HepG2 (cell line): Measurements from ENCODE around the gene ATE1. TPM values are rescaled to one million over a fixed set of nuclear protein-coding genes. Genes with fewer than 3 reads are reported as not detected.

Experiments used
- CBX2 ChIP-seq, 2 experiments: fragments of 200-600 bp in 1 of 2; sonication (generic); formaldehyde crosslinking in 1 of 2; IDR thresholded peaks; 2 replicates each; pipeline versions ENCODE4 v1.7.0 to v1.8.1; 2018 to 2022; ENCODE audit warnings: low read depth in 2 of 2, low read length in 1 of 2, mild to moderate bottlenecking in 1 of 2, missing genetic modification reagents in 1 of 2
- CBX5 ChIP-seq: sonication (generic); formaldehyde crosslinking; IDR thresholded peaks from 2 replicates; pipeline ENCODE4 v1.4.0; 2020; ENCODE audit warnings: missing genetic modification reagents, borderline replicate concordance
- FOXA3 ChIP-seq: IDR thresholded peaks from 2 replicates; pipeline ENCODE4 v1.6.1; 2016; ENCODE audit warnings: missing genetic modification reagents, missing compliant biosample characterization
- GZF1 ChIP-seq: sonication (generic); formaldehyde crosslinking; IDR thresholded peaks from 2 replicates; pipeline ENCODE4 v1.5.1; 2020; ENCODE audit warnings: mild to moderate bottlenecking, missing genetic modification reagents
- MLLT10 ChIP-seq: sonication (generic); formaldehyde crosslinking; IDR thresholded peaks from 2 replicates; pipeline ENCODE4 v1.4.0; 2020; ENCODE audit warnings: missing genetic modification reagents
- MZF1 ChIP-seq: sonication (generic); formaldehyde crosslinking; IDR thresholded peaks from 2 replicates; pipeline ENCODE4 v1.8.1; 2023; ENCODE audit warnings: mild to moderate bottlenecking, missing genetic modification reagents, borderline replicate concordance
- ONECUT2 ChIP-seq: sonication (generic); formaldehyde crosslinking; IDR thresholded peaks from 2 replicates; pipeline ENCODE4 v1.4.0; 2020; ENCODE audit warnings: missing genetic modification reagents
- PAX8 ChIP-seq: sonication (generic); formaldehyde crosslinking; IDR thresholded peaks from 2 replicates; pipeline ENCODE4 v1.8.0; 2022; ENCODE audit warnings: mild to moderate bottlenecking, missing genetic modification reagents, borderline replicate concordance
- PCBP1 ChIP-seq: fragments of 200-400 bp; formaldehyde crosslinking; IDR thresholded peaks from 2 replicates; pipeline ENCODE4 v1.6.1; 2017; ENCODE audit warnings: mild to moderate bottlenecking, low read depth, low read length, borderline replicate concordance
- PHB2 ChIP-seq: fragments of 450-650 bp; IDR thresholded peaks from 2 replicates; pipeline ENCODE4 v1.6.1; 2018; ENCODE audit not compliant: partially characterized antibody
- REL ChIP-seq: sonication (generic); formaldehyde crosslinking; conservative IDR thresholded peaks from 2 replicates; pipeline ENCODE4 v1.8.0; 2022; ENCODE audit warnings: mild to moderate bottlenecking, missing genetic modification reagents, moderate library complexity
- REXO4 ChIP-seq: sonication (generic); formaldehyde crosslinking; IDR thresholded peaks from 2 replicates; pipeline ENCODE4 v1.8.0; 2022; ENCODE audit warnings: missing genetic modification reagents, mild to moderate bottlenecking, borderline replicate concordance
- SRSF9 ChIP-seq: fragments of 200-400 bp; formaldehyde crosslinking; IDR thresholded peaks from 2 replicates; pipeline ENCODE4 v1.6.1; 2018; ENCODE audit warnings: borderline replicate concordance, mild to moderate bottlenecking, low read depth, low read length; ENCODE audit not compliant: insufficient read depth, poor library complexity, severe bottlenecking
- TARDBP ChIP-seq: sonication (generic); formaldehyde crosslinking; IDR thresholded peaks from 2 replicates; pipeline ENCODE4 v1.8.0; 2022; ENCODE audit warnings: mild to moderate bottlenecking, missing genetic modification reagents
- ZEB1 ChIP-seq: IDR thresholded peaks from 2 replicates; pipeline ENCODE4 v1.6.1; 2012; ENCODE audit warnings: mild to moderate bottlenecking, low read depth, inconsistent platforms; ENCODE audit not compliant: insufficient replicate concordance
- ZNF260 ChIP-seq: sonication (generic); formaldehyde crosslinking; IDR thresholded peaks from 2 replicates; pipeline ENCODE4 v1.4.0; 2020; ENCODE audit warnings: missing genetic modification reagents, low read depth, mild to moderate bottlenecking, borderline replicate concordance
- ZNF44 ChIP-seq: sonication (generic); formaldehyde crosslinking; IDR thresholded peaks from 2 replicates; pipeline ENCODE4 v1.5.1; 2020; ENCODE audit warnings: mild to moderate bottlenecking, missing genetic modification reagents
- ZNF577 ChIP-seq: sonication (generic); formaldehyde crosslinking; IDR thresholded peaks from 2 replicates; pipeline ENCODE4 v1.4.0; 2020; ENCODE audit warnings: mild to moderate bottlenecking, low read depth, missing genetic modification reagents, borderline replicate concordance
- ZNF644 ChIP-seq: IDR thresholded peaks from 2 replicates; pipeline ENCODE4 v1.6.1; 2016; ENCODE audit warnings: low read depth
- ZSCAN29 ChIP-seq: sonication (generic); formaldehyde crosslinking; conservative IDR thresholded peaks from 2 replicates; pipeline ENCODE4 v1.4.0; 2020; ENCODE audit warnings: mild to moderate bottlenecking, missing genetic modification reagents
- polyA plus RNA-seq, 8 experiments: library from polyadenylated mRNA; depleted of rRNA in 3 of 8; stranded (reverse) in 7 of 8; unstranded in 1 of 8; fragments of >200 nt; fragmentation: Illumina TruSeq in 4 of 8; extraction: Trizol in 4 of 8; gene quantifications; 2 replicates each; pipeline versions ENCODE4 v1.2.1 to v1.2.3, GENCODE V29; 2011 to 2016; ENCODE audit warnings: low read depth in 4 of 8, missing spikeins in 1 of 8, mixed read lengths in 1 of 8; ENCODE audit not compliant: insufficient read depth in 1 of 8
- total RNA-seq, 5 experiments: library from RNA; depleted of rRNA; stranded (reverse); fragments of >200 nt; fragmentation: Illumina TruSeq; extraction: Trizol; gene quantifications; 2 replicates each; pipeline ENCODE4 v1.2.3, GENCODE V29; 2016; ENCODE audit warnings: low read depth in 1 of 5
- TF ChIP-seq, protein P1 (sequence below): sonication (generic); formaldehyde crosslinking; IDR thresholded peaks from 2 replicates; pipeline ENCODE4 v1.4.0; 2020; ENCODE audit warnings: missing genetic modification reagents, borderline replicate concordance
- TF ChIP-seq, protein P2 (sequence below): sonication (generic); formaldehyde crosslinking; IDR thresholded peaks from 2 replicates; pipeline ENCODE4 v1.5.0; 2020; ENCODE audit warnings: missing genetic modification reagents

The ATE1 gene
- total and polyA plus RNA-seq, 2 of the 13 experiments (the other 11 are each of a cell fraction or from before 2014, with no cell fraction given) = 17.5 to 42.2 TPM

DNA sequence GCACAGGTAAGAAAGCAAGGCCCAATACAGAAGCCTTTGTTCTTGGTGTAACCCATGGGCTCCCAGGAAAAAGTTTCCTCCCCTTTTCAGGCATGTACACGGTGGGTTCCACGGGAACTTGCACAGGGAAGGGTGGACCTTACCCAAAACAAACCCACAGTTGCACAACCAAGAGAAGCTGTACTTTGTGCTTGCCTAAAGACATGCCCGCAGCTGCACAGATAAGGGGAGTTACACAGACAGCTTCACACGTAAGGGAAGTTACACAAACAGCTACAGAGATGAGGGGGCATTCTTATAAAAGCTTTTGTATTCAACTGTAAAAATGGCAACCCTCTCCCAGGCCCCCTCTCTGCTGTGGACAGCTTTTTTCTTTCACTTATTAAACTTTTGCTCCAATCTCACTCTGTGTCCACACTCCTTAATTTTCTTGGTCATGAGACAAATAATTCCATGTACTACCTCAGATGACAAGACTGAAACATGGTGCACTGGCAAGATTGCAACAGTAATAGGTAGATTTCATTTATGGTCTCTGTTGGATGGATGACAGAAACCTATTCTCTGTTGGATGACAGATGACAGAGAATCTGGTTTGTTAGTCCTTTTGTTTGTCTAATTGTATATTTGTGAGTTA, 72.9 kb downstream of the ATE1 start (continued):
- TF ChIP-seq, protein P1, sequence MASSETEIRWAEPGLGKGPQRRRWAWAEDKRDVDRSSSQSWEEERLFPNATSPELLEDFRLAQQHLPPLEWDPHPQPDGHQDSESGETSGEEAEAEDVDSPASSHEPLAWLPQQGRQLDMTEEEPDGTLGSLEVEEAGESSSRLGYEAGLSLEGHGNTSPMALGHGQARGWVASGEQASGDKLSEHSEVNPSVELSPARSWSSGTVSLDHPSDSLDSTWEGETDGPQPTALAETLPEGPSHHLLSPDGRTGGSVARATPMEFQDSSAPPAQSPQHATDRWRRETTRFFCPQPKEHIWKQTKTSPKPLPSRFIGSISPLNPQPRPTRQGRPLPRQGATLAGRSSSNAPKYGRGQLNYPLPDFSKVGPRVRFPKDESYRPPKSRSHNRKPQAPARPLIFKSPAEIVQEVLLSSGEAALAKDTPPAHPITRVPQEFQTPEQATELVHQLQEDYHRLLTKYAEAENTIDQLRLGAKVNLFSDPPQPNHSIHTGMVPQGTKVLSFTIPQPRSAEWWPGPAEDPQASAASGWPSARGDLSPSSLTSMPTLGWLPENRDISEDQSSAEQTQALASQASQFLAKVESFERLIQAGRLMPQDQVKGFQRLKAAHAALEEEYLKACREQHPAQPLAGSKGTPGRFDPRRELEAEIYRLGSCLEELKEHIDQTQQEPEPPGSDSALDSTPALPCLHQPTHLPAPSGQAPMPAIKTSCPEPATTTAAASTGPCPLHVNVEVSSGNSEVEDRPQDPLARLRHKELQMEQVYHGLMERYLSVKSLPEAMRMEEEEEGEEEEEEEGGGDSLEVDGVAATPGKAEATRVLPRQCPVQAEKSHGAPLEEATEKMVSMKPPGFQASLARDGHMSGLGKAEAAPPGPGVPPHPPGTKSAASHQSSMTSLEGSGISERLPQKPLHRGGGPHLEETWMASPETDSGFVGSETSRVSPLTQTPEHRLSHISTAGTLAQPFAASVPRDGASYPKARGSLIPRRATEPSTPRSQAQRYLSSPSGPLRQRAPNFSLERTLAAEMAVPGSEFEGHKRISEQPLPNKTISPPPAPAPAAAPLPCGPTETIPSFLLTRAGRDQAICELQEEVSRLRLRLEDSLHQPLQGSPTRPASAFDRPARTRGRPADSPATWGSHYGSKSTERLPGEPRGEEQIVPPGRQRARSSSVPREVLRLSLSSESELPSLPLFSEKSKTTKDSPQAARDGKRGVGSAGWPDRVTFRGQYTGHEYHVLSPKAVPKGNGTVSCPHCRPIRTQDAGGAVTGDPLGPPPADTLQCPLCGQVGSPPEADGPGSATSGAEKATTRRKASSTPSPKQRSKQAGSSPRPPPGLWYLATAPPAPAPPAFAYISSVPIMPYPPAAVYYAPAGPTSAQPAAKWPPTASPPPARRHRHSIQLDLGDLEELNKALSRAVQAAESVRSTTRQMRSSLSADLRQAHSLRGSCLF (CRISPR knock-in tag) = no peak
- TF ChIP-seq ZNF577 (no peak), GZF1 (CRISPR knock-in tag) (no peak), ZNF644 (CRISPR knock-in tag) (peak; percentile 82; the same call in 1 of the 2 replicates), MZF1 (CRISPR knock-in tag) (no peak), ZEB1 (peak; percentile 85), FOXA3 (peak; percentile 80), REXO4 (no peak), MLLT10 (no peak), ZNF44 (CRISPR knock-in tag) (no peak), CBX5 (CRISPR knock-in tag) (peak; percentile 67; the same call in 1 of the 2 replicates), PHB2 (no peak), TARDBP (CRISPR knock-in tag) (peak; percentile 85; the same call in 1 of the 2 replicates), ZSCAN29 (no peak; the same call in 1 of the 2 replicates), ZNF260 (CRISPR knock-in tag) (no peak), ONECUT2 (CRISPR knock-in tag) (no peak), PAX8 (CRISPR knock-in tag) (no peak), REL (CRISPR knock-in tag) (no peak), SRSF9 (no peak), CBX2 (IDR thresholded peaks at IDR 0.05; ENCODE audit: low read depth, low read length) (no peak), CBX2 (CRISPR knock-in tag; IDR thresholded peaks at IDR 0.05; ENCODE audit: low read depth) (no peak), PCBP1 (no peak)
- TF ChIP-seq, protein P2, sequence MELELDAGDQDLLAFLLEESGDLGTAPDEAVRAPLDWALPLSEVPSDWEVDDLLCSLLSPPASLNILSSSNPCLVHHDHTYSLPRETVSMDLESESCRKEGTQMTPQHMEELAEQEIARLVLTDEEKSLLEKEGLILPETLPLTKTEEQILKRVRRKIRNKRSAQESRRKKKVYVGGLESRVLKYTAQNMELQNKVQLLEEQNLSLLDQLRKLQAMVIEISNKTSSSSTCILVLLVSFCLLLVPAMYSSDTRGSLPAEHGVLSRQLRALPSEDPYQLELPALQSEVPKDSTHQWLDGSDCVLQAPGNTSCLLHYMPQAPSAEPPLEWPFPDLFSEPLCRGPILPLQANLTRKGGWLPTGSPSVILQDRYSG (CRISPR knock-in tag) = no peak
